C4-2B (cell line): Measurements from ENCODE around the gene PIBF1.

Experiments used
- CTCF ChIP-seq: fragments of 450-650 bp; conservative IDR thresholded peaks from 2 replicates; pipeline ENCODE4 v1.5.1; 2017; ENCODE audit warnings: mild to moderate bottlenecking
- ZFX ChIP-seq: fragments of 450-650 bp; IDR thresholded peaks from 2 replicates; pipeline ENCODE4 v1.6.1; 2017

DNA sequence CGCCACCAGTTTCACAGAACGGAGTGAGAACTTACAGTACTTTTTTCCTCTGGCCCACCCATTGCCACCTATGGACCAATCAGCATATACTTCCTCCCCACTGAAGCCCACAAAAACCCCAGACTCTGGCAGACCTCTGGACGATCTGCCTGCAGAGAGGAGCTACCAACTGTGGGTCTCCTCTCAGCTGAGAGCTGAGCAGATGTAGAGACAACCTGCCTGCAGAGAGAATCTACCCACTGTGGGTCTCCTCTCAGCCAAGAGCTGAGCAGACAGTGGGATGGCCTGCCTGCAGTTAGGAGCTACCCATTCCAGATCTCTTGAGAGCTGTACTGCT lies 69.7 kb downstream of the PIBF1 start:
- TF ChIP-seq CTCF (no peak), ZFX (no peak)
